GM12878 (cell line): ENCODE measurements around the gene UMOD. TPM values are rescaled to one million over a fixed set of nuclear protein-coding genes. Genes with fewer than 3 reads are reported as not detected.

Experiments
- ATAC-seq: fragments of 200-7000 bp; cut with Tn5 transposase; 3 replicates; pipeline ENCODE4 v1.9.1; 2020; ENCODE audit warnings: mild to moderate bottlenecking, moderate library complexity
- BruUV-seq: library from RNA; stranded (reverse); fragments of 400-500 nt; replicated peaks from 2 replicates; lab custom pipeline; 2021; lab: Mats Ljungman, UMichigan
- CTCF ChIA-PET: fragments of 300-600 bp; sonication (Branson Sonifier 250); formaldehyde crosslinking; extraction: SDS; loops from one replicate; lab custom pipeline; 2021; ENCODE audit warnings: inconsistent platforms; lab: Yijun Ruan, JAX
- POLR2A ChIA-PET: fragments of 350-600 bp; formaldehyde crosslinking; extraction: SDS; loops from one replicate; lab custom pipeline; 2021; ENCODE audit warnings: inconsistent platforms; lab: Charles Lee
- RAD21 ChIA-PET: fragments of 300-600 bp; sonication (Branson Sonifier 250); formaldehyde crosslinking; loops from one replicate; lab custom pipeline; 2023; ENCODE audit warnings: antibody characterized with exemption; ENCODE audit not compliant: unreplicated experiment; lab: Charles Lee
- SMC1A ChIA-PET: fragments of 300-600 bp; sonication (Branson Sonifier 250); formaldehyde crosslinking; loops from one replicate; lab custom pipeline; 2023; ENCODE audit not compliant: unreplicated experiment, uncharacterized antibody; lab: Charles Lee
- DNase-seq: peaks from one replicate; pipeline ENCODE4 v3.0.0-alpha.2; 2011; ENCODE audit warnings: low read depth, low spot score
- FAIRE-seq: peaks from 3 replicates; lab custom pipeline; 2011; peaks lifted over from hg19 to GRCh38; lab: Jason Lieb, UNC
- H2AFZ ChIP-seq: 2 replicates; pipeline ENCODE4 v1.6.0; 2011; ENCODE audit warnings: low read depth, low read length, control low read depth; ENCODE audit not compliant: control insufficient read depth
- H3K27ac ChIP-seq: 2 replicates; pipeline ENCODE4 v1.5.1; 2011; ENCODE audit warnings: control low read depth; ENCODE audit not compliant: control insufficient read depth, insufficient read depth
- H3K27me3 ChIP-seq, 2 experiments: replicated peaks in 1 of 2; 2 replicates each; pipeline versions ENCODE4 v1.6.0 to v1.6.1; 2011; ENCODE audit warnings: low read length in 1 of 2; ENCODE audit not compliant: control insufficient read depth in 2 of 2, insufficient read depth in 2 of 2
- H3K36me3 ChIP-seq, 2 experiments: 2 replicates each; pipeline ENCODE4 v1.5.1; 2011; ENCODE audit warnings: low read length in 1 of 2; ENCODE audit not compliant: control insufficient read depth in 2 of 2, insufficient read depth in 2 of 2
- H3K4me1 ChIP-seq: 2 replicates; pipeline ENCODE4 v1.6.1; 2011; ENCODE audit warnings: mild to moderate bottlenecking, low read length, moderate library complexity, mixed read lengths; ENCODE audit not compliant: control insufficient read depth, insufficient read depth
- H3K4me2 ChIP-seq: 2 replicates; pipeline ENCODE4 v1.6.0; 2011; ENCODE audit warnings: control low read depth; ENCODE audit not compliant: control insufficient read depth, insufficient read depth
- H3K4me3 ChIP-seq: fragments of 200-600 bp; sonication (generic); 2 replicates; pipeline ENCODE4 v1.5.1; 2016
- H3K79me2 ChIP-seq: 2 replicates; pipeline ENCODE4 v1.6.0; 2011; ENCODE audit warnings: low read length; ENCODE audit not compliant: control insufficient read depth, insufficient read depth
- H3K9ac ChIP-seq: 2 replicates; pipeline ENCODE4 v1.8.0; 2011; ENCODE audit warnings: low read length, control low read depth, mixed read lengths; ENCODE audit not compliant: control insufficient read depth, insufficient read depth
- H3K9me3 ChIP-seq: replicated peaks from 3 replicates; pipeline ENCODE4 v1.5.1; 2011; ENCODE audit warnings: mild to moderate bottlenecking, low read length; ENCODE audit not compliant: control insufficient read depth, insufficient read depth
- H4K20me1 ChIP-seq: 2 replicates; pipeline ENCODE4 v1.6.0; 2011; ENCODE audit not compliant: control insufficient read depth, insufficient read depth
- BHLHE40 ChIP-seq, 2 experiments: fragments of 450-650 bp in 1 of 2; IDR thresholded peaks; 2 replicates each; pipeline ENCODE4 v1.6.1; 2011 to 2017; ENCODE audit warnings: low read depth in 2 of 2, borderline replicate concordance in 1 of 2, improper control_type of control experiment in 1 of 2, low read length in 1 of 2, mild to moderate bottlenecking in 1 of 2
- DPF2 ChIP-seq: fragments of 450-650 bp; IDR thresholded peaks from 2 replicates; pipeline ENCODE4 v1.6.1; 2017; ENCODE audit warnings: mild to moderate bottlenecking
- HCFC1 ChIP-seq: fragments of 150-350 bp; IDR thresholded peaks from 2 replicates; pipeline ENCODE4 v1.6.1; 2014; ENCODE audit warnings: low read length
- IKZF2 ChIP-seq, 2 experiments: fragments of 450-650 bp; IDR thresholded peaks; 2 replicates each; pipeline ENCODE4 v1.6.1; 2017; ENCODE audit warnings: mild to moderate bottlenecking in 2 of 2, moderate library complexity in 2 of 2
- IRF4 ChIP-seq: IDR thresholded peaks from 2 replicates; pipeline ENCODE4 v1.6.1; 2011; ENCODE audit warnings: low read depth, low read length
- NFYB ChIP-seq: IDR thresholded peaks from 2 replicates; pipeline ENCODE4 v1.6.1; 2011; ENCODE audit warnings: low read depth, mild to moderate bottlenecking, low read length, improper control_type of control experiment, moderate library complexity; ENCODE audit not compliant: insufficient read depth
- NR2C2 ChIP-seq: IDR thresholded peaks from 2 replicates; pipeline ENCODE4 v1.6.1; 2011; ENCODE audit warnings: borderline replicate concordance, low read depth; ENCODE audit not compliant: control insufficient read depth, insufficient read length
- PAX5 ChIP-seq: IDR thresholded peaks from 2 replicates; pipeline ENCODE4 v1.6.1; 2011; ENCODE audit warnings: low read depth, low read length, borderline replicate concordance
- PRDM15 ChIP-seq: fragments of 450-650 bp; formaldehyde crosslinking; IDR thresholded peaks from 2 replicates; pipeline ENCODE4 v1.4.0; 2020; ENCODE audit warnings: mild to moderate bottlenecking, moderate library complexity
- RFX5 ChIP-seq: IDR thresholded peaks from 2 replicates; pipeline ENCODE4 v1.6.1; 2011; ENCODE audit warnings: low read depth, low read length, improper control_type of control experiment
- STAT3 ChIP-seq: IDR thresholded peaks from 2 replicates; pipeline ENCODE4 v1.6.1; 2011; ENCODE audit warnings: low read depth, low read length, improper control_type of control experiment
- TCF7 ChIP-seq: IDR thresholded peaks from 2 replicates; pipeline ENCODE4 v1.6.1; 2014; ENCODE audit warnings: antibody characterized with exemption, borderline replicate concordance
- YBX1 ChIP-seq: fragments of 450-650 bp; IDR thresholded peaks from 2 replicates; pipeline ENCODE4 v1.6.1; 2016; ENCODE audit warnings: antibody characterized with exemption
- ZSCAN29 ChIP-seq: fragments of 450-650 bp; IDR thresholded peaks from 2 replicates; pipeline ENCODE4 v1.6.1; 2017; ENCODE audit warnings: mild to moderate bottlenecking, moderate library complexity
- WGBS: methylation state at CpG from one replicate; pipeline ENCODE4 v1.1.6; 2016; ENCODE audit warnings: low lambda C conversion rate; ENCODE audit not compliant: insufficient replicate concordance, insufficient coverage; ENCODE audit errors: missing lambda C conversion rate; 5-methylcytosine and 5-hydroxymethylcytosine counted together
- in situ Hi-C: fragments of 300-500 bp; cut with MboI; formaldehyde crosslinking; loops from 9 replicates; pipeline ENCODE4 v1.14.3; 2018; ENCODE audit warnings: mixed read lengths
- intact Hi-C: fragments of 100-400 bp; cut with micrococcal nuclease; formaldehyde crosslinking; loops from one replicate; pipeline ENCODE4 v1.14.2; 2022; ENCODE audit not compliant: unreplicated experiment
- polyA plus RNA-seq, 11 experiments: library from polyadenylated mRNA; depleted of rRNA in 4 of 11; unstranded in 6 of 11; stranded (reverse) in 5 of 11; fragments of >200 nt; fragmentation: Nextera tagmentation in 4 of 11; fragmentation: Illumina TruSeq in 1 of 11; extraction: Ambion mirVana in 4 of 11; extraction: Trizol in 1 of 11; gene quantifications; 1 replicate in 1 of 11; 2 replicates in 10 of 11; pipeline versions ENCODE4 v1.2.1 to v1.2.3, GENCODE V29; 2011 to 2016; ENCODE audit warnings: inconsistent platforms in 2 of 11, missing spikeins in 2 of 11, low read depth in 1 of 11
- total RNA-seq, 4 experiments: library from RNA; depleted of rRNA in 3 of 4; stranded (reverse); fragments of >200 nt in 3 of 4; fragmentation: Illumina TruSeq in 1 of 4; extraction: Trizol in 1 of 4; gene quantifications; 2 replicates each; pipeline versions ENCODE4 v1.2.1 to v1.2.3, GENCODE V29; 2013 to 2021

The UMOD gene
- total and polyA plus RNA-seq, 10 of the 15 experiments (the other 5 are each of a cell fraction or from before 2014, with no cell fraction given): not detected

- Histone ChIP-seq H3K27me3 (no peaks in the 10 kb centered on the region), H3K4me2 (no peak overlapping the region), H3K79me2 (no peaks in the 10 kb centered on the region), H2AFZ (no peak overlapping the region)
- in situ Hi-C loops: loop anchor here (25.0 kb wide), 1 partner anchor 1318 kb away; no protein-coding TSS in a partner anchor
- RAD21 ChIA-PET: no interaction called here
- no TSS peak for BruUV-seq
- FAIRE-seq (no peak), ATAC-seq (no peak)
- POLR2A ChIA-PET: no interaction called here
- TF ChIP-seq IRF4 (no peak), PAX5 (no peak), IKZF2 (IDR thresholded peaks at IDR 0.05) (no peak), YBX1 (no peak), NFYB (no peak)
- TF ChIP-seq, all 136 proteins: peak for 0
- Histone ChIP-seq H4K20me1 (no peaks in the 10 kb centered on the region), H3K36me3 (no peaks in the 10 kb centered on the region), H3K4me3 (no peak overlapping the region), H3K9ac (no peak overlapping the region), H3K9me3 (no peaks in the 10 kb centered on the region), H3K27ac (no peak overlapping the region), H3K4me1 (no peaks in the 10 kb centered on the region)
- ChIA-PET SMC1A (no interaction called here), CTCF (no interaction called here)
- no peak for DNase-seq
- 0% methylated on average over 6 of the region's 7 CpGs for WGBS
- intact Hi-C loops: no loop called here
These were observed 2.7 kb upstream of the UMOD start for GRCh38 chr16:20355114-20355782.

- ChIA-PET POLR2A (no interaction called here), CTCF (no interaction called here), RAD21 (no interaction called here), SMC1A (no interaction called here)
- Histone ChIP-seq H3K27me3 (no peaks in the 10 kb centered on the region), H3K9ac (no peak overlapping the region), H3K9me3 (no peaks in the 10 kb centered on the region), H2AFZ (no peak overlapping the region), H3K79me2 (no peaks in the 10 kb centered on the region), H3K36me3 (no peaks in the 10 kb centered on the region), H4K20me1 (no peaks in the 10 kb centered on the region), H3K27ac (no peak overlapping the region), H3K4me3 (no peak overlapping the region), H3K4me2 (no peak overlapping the region), H3K4me1 (no peaks in the 10 kb centered on the region)
- no TSS peak for BruUV-seq
- in situ Hi-C loops: loop anchor here (25.0 kb wide), 1 partner anchor 1316 kb away; no protein-coding TSS in a partner anchor
- no peak for DNase-seq
- FAIRE-seq: no peak
- no peak for ATAC-seq
- intact Hi-C loops: no loop called here
- no peak for TF ChIP-seq PRDM15 (CRISPR knock-in tag)
- no peak for TF ChIP-seq DPF2
- TF ChIP-seq TCF7: no peak
- TF ChIP-seq HCFC1: no peak
- TF ChIP-seq RFX5: no peak
- no peak for TF ChIP-seq NR2C2
- no peak for TF ChIP-seq BHLHE40 (IDR thresholded peaks at IDR 0.05; ENCODE audit: borderline replicate concordance in 1 of 2, low read depth in 2 of 2, low read length in 1 of 2)
- no peak for TF ChIP-seq ZSCAN29
- no peak for TF ChIP-seq STAT3
These were observed 864 bp upstream of the UMOD start for GRCh38 chr16:20353379-20353778.
